ENCODE data around the gene B4GALT4. TPM values are rescaled to one million over a fixed set of nuclear protein-coding genes. Genes with fewer than 3 reads are reported as not detected.

B4GALT4 gene
- total RNA-seq, 1 donor from 2014 or later: 12.7 TPM

DNA sequence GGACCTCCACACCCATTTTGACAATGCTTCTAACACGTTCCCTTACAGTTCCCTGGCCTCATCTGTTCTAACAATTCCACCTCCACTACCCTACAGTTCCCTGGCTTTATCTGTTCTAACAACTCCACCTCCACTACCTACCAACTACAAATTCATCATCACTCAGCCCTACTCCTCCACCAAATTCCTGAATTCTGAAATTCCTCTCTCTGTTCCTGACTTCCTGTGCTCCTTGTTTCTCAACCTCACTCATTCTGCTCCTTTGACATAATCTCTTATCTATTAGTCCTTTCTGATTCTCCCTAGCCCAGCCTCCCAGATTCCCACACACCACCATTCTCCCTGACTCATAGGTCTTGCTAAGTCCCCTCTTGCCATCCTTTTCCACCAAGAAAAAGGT lies 44.8 kb downstream of the B4GALT4 start:
- TF ChIP-seq, protein P1, sequence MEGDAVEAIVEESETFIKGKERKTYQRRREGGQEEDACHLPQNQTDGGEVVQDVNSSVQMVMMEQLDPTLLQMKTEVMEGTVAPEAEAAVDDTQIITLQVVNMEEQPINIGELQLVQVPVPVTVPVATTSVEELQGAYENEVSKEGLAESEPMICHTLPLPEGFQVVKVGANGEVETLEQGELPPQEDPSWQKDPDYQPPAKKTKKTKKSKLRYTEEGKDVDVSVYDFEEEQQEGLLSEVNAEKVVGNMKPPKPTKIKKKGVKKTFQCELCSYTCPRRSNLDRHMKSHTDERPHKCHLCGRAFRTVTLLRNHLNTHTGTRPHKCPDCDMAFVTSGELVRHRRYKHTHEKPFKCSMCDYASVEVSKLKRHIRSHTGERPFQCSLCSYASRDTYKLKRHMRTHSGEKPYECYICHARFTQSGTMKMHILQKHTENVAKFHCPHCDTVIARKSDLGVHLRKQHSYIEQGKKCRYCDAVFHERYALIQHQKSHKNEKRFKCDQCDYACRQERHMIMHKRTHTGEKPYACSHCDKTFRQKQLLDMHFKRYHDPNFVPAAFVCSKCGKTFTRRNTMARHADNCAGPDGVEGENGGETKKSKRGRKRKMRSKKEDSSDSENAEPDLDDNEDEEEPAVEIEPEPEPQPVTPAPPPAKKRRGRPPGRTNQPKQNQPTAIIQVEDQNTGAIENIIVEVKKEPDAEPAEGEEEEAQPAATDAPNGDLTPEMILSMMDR (IDR thresholded peaks at IDR 0.05; ENCODE audit: borderline replicate concordance): no peak
- DNase-seq: no peak
- H3K36me3 ChIP-seq: no peaks in the 10 kb centered on the region

DNA sequence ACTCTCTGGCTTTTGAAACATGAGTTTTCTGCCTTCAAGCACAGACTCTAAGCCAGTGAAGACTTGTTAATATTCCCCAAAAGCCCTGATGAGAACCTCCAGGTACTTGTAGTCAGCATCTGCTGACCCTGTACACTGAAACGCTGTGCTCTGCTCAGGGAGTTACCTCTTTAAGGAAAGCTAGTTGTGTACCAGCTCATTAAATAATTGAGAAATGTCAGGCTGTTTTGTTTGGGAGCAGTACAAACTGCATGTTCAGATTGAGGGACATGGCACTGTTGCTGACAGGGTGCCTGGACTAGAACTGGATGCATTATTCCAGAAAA lies 45.6 kb downstream of the B4GALT4 start:
- Histone ChIP-seq H3K27ac (replicated peaks) (no peak overlapping the region), H3K4me1 (no peaks in the 10 kb centered on the region), H3K36me3 (no peaks in the 10 kb centered on the region), H3K27me3 (ENCODE audit: low read depth) (no peaks in the 10 kb centered on the region), H3K4me3 (no peak overlapping the region), H3K9me3 (replicated peaks) (no peaks in the 10 kb centered on the region)
- no peak for DNase-seq
- intact Hi-C loops (cut with micrococcal nuclease): no loop called here
- TF ChIP-seq, protein P1 (IDR thresholded peaks at IDR 0.05; ENCODE audit: borderline replicate concordance): no peak

More for the DNA sequence above, 44.8 kb downstream of the B4GALT4 start:
- intact Hi-C loops (cut with micrococcal nuclease): no loop called here
- no peak overlapping the region for H3K27ac ChIP-seq (replicated peaks)
- no peaks in the 10 kb centered on the region for H3K27me3 ChIP-seq (ENCODE audit: low read depth)
- no peaks in the 10 kb centered on the region for H3K4me1 ChIP-seq
- H3K9me3 ChIP-seq (replicated peaks): no peaks in the 10 kb centered on the region
- no peak overlapping the region for H3K4me3 ChIP-seq

DNA sequence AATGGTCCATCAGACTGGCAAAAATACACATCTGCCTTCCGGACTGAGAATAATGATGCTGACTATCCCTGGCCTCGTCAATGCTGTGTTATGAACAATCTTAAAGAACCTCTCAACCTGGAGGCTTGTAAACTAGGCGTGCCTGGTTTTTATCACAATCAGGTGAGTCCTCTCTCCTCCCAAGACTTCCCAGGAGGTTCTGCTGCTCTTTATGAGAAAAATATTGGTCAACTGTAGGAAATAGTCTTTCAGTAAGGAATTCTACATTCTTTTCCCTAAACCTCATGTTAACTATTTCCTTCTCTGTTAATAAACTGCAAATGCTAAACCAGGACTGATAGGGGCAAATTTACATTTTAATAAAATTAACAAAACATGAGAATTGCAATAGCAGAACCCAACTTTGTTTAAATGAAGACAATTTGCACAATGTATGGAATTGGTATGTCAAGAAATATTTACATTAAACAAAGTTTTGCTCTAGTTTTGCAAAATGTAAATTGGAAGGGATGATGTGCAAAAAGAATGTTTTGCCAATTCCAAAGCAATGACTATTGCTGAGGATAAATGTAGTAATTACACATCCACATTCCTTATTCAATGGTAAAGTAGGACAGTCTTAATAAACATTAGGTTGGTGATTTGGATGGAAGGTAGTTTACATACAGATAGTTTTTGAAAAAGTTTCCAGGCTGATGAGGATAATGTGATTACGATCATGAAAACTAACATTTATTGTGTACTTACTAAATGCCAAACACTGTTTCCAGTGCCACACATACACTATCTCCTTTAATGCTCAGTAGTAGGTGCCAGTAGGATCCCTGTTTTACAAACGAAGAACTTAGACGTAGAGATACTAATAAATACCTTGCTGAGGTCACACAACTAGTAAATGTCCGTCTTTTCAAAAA lies 46.2 kb downstream of the B4GALT4 start:
- DNase-seq: no peak
- TF ChIP-seq, protein P1 (IDR thresholded peaks at IDR 0.05; ENCODE audit: borderline replicate concordance): no peak
- no peaks in the 10 kb centered on the region for H3K27me3 ChIP-seq (ENCODE audit: low read depth)
- H3K27ac ChIP-seq (replicated peaks): no peak overlapping the region
- no peak overlapping the region for H3K4me3 ChIP-seq
- intact Hi-C loops (cut with micrococcal nuclease): no loop called here
- no peaks in the 10 kb centered on the region for H3K9me3 ChIP-seq (replicated peaks)
- no peaks in the 10 kb centered on the region for H3K36me3 ChIP-seq
- no peaks in the 10 kb centered on the region for H3K4me1 ChIP-seq

DNA sequence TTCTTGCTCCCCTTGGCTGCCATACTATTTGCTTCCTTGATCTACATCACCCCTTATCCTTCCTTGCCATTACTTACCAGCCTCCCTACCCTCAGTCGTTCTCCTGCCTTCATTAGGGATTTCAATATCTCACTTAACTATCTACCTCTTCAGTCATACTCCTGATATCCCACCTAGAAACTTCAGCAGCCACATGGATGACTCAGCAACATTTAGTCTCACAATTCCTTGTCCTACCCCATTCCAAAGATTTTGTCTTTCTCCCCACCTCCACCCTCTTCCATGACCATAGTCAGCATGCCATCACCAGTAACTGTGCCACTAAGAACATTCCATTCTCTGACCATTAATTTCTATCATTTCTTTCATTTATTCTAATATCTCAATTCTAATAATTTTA lies 48.9 kb downstream of the B4GALT4 start:
- intact Hi-C loops (cut with micrococcal nuclease): no loop called here
- Histone ChIP-seq H3K4me3 (no peak overlapping the region), H3K27ac (replicated peaks) (no peak overlapping the region), H3K4me1 (peaks cover 5% of the 10 kb centered on the region), H3K27me3 (ENCODE audit: low read depth) (no peaks in the 10 kb centered on the region), H3K9me3 (replicated peaks) (no peaks in the 10 kb centered on the region), H3K36me3 (no peaks in the 10 kb centered on the region)
- TF ChIP-seq, protein P1 (IDR thresholded peaks at IDR 0.05; ENCODE audit: borderline replicate concordance): no peak
- DNase-seq: no peak

DNA sequence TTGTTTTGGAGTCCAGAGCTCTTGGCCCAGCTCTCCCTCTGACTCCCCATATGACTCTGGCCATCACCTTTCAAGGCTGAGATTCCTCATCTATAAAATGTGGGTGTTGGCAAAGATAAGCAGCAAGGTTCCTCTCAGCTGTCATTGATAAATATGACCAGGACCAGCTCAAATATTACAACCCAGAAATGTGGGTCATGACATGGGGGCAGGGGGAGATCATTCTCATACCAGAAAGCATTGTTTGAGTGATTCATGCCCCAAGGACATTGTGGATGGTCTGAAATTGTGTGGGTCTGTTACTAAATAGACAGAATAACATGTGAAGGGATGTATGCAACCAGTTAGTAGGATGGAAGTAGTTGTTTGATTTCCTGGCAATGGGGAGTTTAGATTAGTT lies 53.4 kb downstream of the B4GALT4 start:
- H3K9me3 ChIP-seq (replicated peaks): no peaks in the 10 kb centered on the region
- no peak overlapping the region for H3K4me3 ChIP-seq
- no peaks in the 10 kb centered on the region for H3K36me3 ChIP-seq
- H3K27me3 ChIP-seq (ENCODE audit: low read depth): no peaks in the 10 kb centered on the region
- no peak for DNase-seq
- TF ChIP-seq, protein P1 (IDR thresholded peaks at IDR 0.05; ENCODE audit: borderline replicate concordance): no peak
- intact Hi-C loops (cut with micrococcal nuclease): no loop called here
- H3K4me1 ChIP-seq: peaks cover 5% of the 10 kb centered on the region
- no peak overlapping the region for H3K27ac ChIP-seq (replicated peaks)
